Activated effector memory CD4-positive, alpha-beta T cell treated with anti-CD3 and anti-CD28 coated beads, Interleukin-2, amount 50 U/mL, for 16 hours (primary cell): ENCODE data around the gene BFSP1.

Source experiments
- DNase-seq: peaks from one replicate; pipeline ENCODE4 v3.0.0-alpha.2; 2020

BFSP1 gene

GRCh38 chr20:17556837-17557674 is 25.9 kb upstream of the BFSP1 start:
- no peak for DNase-seq

GRCh38 chr20:17555106-17555505 is 23.9 kb upstream of the BFSP1 start:
- DNase-seq = no peak

GRCh38 chr20:17549131-17549530 is 18.0 kb upstream of the BFSP1 start:
- no peak for DNase-seq

GRCh38 chr20:17545127-17545526 is 13.9 kb upstream of the BFSP1 start:
- DNase-seq = no peak

GRCh38 chr20:17543531-17544131 is 12.5 kb upstream of the BFSP1 start:
- no peak for DNase-seq

- no peak for DNase-seq
Observed at GRCh38 chr20:17542993-17543412, 11.8 kb upstream of the BFSP1 start.

- no peak for DNase-seq
Observed at GRCh38 chr20:17542481-17542880, 11.3 kb upstream of the BFSP1 start.

GRCh38 chr20:17541996-17542395 is 10.8 kb upstream of the BFSP1 start:
- no peak for DNase-seq

GRCh38 chr20:17541596-17541995 is 10.4 kb upstream of the BFSP1 start:
- no peak for DNase-seq

GRCh38 chr20:17538517-17539170 is 7.5 kb upstream of the BFSP1 start:
- no peak for DNase-seq

GRCh38 chr20:17537959-17538358 is 6.8 kb upstream of the BFSP1 start:
- no peak for DNase-seq

GRCh38 chr20:17536944-17537444 is 5.8 kb upstream of the BFSP1 start:
- DNase-seq = peak; percentile 83

- no peak for DNase-seq
Observed at GRCh38 chr20:17534077-17534476, 2.9 kb upstream of the BFSP1 start.

- DNase-seq = no peak
Observed at GRCh38 chr20:17533396-17533795, 2.2 kb upstream of the BFSP1 start.

GRCh38 chr20:17531665-17532025 is 466 bp upstream of the BFSP1 start:
- DNase-seq = no peak

- DNase-seq = no peak
Observed at GRCh38 chr20:17530153-17530552, 1.0 kb downstream of the BFSP1 start.

- DNase-seq = no peak
Observed at GRCh38 chr20:17529586-17529985, 1.6 kb downstream of the BFSP1 start.

GRCh38 chr20:17525650-17526049 is 5.5 kb downstream of the BFSP1 start:
- no peak for DNase-seq

- DNase-seq = no peak
Observed at GRCh38 chr20:17525132-17525531, 6.0 kb downstream of the BFSP1 start.

- DNase-seq = no peak
Observed at GRCh38 chr20:17524560-17524959, 6.6 kb downstream of the BFSP1 start.

- no peak for DNase-seq
Observed at GRCh38 chr20:17523326-17523725, 7.9 kb downstream of the BFSP1 start.

GRCh38 chr20:17522528-17522927 is 8.7 kb downstream of the BFSP1 start:
- DNase-seq = no peak

- no peak for DNase-seq
Observed at GRCh38 chr20:17520583-17520982, 10.6 kb downstream of the BFSP1 start.
